Activated T-cell treated with anti-CD3 and anti-CD28 coated beads for 4 hours (primary cell): Measurements from ENCODE around the gene IPO13.

Experiments used
- DNase-seq: peaks from one replicate; pipeline ENCODE4 v3.0.0-alpha.2; 2020

IPO13 gene, protein sequence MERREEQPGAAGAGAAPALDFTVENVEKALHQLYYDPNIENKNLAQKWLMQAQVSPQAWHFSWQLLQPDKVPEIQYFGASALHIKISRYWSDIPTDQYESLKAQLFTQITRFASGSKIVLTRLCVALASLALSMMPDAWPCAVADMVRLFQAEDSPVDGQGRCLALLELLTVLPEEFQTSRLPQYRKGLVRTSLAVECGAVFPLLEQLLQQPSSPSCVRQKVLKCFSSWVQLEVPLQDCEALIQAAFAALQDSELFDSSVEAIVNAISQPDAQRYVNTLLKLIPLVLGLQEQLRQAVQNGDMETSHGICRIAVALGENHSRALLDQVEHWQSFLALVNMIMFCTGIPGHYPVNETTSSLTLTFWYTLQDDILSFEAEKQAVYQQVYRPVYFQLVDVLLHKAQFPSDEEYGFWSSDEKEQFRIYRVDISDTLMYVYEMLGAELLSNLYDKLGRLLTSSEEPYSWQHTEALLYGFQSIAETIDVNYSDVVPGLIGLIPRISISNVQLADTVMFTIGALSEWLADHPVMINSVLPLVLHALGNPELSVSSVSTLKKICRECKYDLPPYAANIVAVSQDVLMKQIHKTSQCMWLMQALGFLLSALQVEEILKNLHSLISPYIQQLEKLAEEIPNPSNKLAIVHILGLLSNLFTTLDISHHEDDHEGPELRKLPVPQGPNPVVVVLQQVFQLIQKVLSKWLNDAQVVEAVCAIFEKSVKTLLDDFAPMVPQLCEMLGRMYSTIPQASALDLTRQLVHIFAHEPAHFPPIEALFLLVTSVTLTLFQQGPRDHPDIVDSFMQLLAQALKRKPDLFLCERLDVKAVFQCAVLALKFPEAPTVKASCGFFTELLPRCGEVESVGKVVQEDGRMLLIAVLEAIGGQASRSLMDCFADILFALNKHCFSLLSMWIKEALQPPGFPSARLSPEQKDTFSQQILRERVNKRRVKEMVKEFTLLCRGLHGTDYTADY

DNA sequence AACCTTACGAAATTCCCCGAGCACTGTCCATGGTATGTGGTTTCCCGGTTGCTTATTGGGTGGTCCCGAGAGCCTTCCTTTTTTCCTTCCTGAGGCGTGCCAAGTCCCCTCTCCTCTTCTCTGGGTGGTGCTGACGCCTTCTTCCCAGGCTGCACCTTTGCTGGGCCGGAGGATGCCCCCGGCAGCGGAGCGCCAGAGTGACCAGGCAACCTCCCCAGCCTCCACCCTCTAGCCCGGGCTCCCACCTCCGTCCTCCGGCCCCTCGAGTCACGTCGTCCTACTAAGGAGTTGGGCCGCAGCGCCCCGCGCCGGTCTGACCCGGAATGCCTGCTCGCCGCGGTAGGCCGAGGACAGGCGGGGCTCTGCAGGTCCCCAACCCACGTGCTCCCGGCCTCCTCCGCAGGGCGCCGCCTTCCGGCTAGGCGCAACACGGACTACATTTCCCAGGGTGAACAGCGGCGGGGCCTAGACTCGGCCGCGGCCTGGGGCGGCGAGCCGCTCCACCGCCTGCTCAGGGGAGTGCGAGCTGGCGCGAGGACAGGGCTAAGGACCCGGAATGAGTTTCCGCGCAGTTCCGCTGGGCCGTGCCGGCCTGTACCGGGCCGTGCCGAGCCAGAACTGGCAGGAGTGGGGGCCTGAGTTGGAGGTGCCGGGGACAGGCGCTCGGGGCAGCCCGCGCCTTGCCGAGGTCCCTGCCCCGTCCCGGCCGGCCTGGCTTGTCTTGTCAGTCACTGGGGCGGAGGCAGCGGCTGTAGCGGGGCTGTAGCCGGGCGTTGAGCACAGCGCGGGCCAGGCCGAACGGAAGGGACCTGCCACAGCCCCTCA is at the start of gene IPO13:
IPO13 (plus strand) TSS at position 715 of the 825 bp plus-strand sequence. CDS start 651 bp downstream, outside the sequence.
- peak; percentile 92 for DNase-seq

DNA sequence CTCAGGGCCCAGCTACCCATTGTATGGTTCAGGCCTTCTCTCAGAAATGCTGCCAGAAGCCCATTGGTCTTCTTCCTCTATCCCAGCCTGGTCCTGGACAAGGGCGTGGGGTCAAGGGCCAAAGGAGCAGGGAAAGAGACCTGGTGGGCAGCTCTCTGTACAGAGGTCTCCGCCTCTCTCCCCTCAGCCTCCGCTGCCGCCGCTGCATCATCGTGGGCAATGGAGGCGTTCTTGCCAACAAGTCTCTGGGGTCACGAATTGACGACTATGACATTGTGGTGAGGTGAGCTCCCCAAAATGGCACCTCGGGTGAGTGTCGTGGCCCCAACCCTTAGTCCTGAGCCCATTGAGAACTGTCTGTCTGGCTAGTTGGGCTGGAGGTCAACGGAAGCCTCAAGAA is 47.8 kb upstream of the IPO13 start:
- no peak for DNase-seq

DNA sequence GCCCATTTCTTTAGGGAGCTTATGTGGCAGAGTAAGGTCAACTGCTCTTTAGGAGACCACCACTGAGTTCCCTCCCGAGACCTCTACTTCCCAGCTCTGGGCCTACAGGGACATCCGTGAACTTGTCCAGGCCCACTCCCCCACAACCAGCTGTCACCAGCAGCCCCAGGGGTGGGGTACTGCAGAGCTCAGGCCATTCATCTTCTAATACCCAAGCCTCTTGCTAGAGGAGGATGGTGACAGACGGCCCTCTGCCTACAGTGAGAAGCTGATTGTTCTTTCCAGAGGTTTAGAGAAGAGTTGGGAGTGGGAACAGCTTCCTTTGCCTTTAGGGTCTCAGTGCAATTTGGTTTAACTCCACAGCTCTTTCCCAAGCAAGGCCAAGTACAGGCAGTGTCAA is 46.4 kb upstream of the IPO13 start:
- no peak for DNase-seq

DNA sequence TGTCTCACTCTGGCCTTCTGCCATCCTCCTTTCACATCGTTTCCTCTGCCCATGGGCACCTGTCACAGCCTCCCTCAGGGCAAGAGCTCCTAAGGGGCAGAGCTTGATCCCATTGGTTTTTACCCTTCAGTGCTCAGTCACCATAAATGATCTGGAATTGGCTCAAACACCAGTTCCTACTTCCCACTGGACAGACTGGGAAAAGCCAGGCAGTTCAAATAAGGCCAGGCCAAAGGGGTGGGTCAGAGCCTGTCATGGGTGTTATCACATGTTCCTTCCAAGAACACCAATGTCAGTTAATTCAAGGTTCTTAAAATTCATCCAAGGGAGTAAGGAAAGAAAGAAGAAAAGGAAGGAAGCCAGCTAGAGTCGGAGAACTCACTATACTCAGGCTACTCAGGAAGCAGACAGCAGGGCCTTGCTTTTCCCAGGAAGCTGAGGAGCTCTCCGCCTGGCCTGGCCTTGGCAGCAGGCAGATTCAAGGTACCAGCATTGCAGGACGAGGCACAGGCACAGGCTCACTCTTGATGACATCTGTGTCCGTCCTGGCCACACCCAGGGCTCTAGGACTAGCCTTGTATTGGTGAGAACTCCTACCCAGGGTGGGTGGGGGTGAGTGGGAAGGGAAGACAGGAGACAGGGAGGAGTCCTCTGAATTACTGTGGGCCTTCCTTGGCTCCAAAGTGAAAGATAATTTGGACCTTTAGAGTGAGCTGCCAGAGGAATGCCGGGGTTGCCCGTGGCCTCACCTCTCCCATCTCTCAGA is 45.4 kb upstream of the IPO13 start:
- DNase-seq = no peak

DNA sequence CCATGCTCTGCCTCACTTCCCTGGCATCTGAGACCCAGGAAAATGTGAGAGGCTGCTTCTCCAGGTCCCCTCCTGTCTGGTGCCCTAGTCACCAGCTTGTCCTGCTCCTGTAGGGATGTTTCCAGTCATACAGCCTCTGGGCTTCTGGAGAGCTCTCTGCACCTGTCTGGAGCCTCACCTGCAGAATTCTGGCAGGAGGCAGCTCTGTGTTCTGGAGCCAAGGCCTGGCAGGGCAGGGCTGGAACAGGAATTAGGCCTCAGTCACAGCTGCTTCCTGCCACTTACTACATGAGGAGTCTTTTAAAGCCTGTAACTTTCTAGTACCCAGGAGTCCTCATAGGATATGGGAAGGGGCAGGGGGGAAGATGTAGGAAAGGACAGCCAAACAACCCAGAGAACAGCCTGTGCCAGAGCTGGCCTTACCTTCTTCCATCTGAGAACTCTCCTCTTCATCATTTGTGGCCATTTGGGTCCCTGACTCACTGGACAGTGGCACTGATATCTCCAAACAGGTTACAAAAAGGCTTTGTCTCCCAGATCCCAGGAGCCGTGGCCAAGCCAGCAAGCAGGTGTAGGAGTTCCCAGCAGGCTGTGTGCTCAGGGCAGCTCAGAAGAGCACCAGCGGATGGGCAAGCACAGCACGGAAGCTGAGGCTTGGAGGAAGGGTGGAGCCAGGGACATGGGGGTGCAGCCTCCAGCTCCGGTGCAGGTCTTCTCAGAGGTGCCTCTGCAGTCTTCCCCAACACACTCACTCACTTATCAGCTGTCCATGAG is 44.5 kb upstream of the IPO13 start:
- no peak for DNase-seq

DNA sequence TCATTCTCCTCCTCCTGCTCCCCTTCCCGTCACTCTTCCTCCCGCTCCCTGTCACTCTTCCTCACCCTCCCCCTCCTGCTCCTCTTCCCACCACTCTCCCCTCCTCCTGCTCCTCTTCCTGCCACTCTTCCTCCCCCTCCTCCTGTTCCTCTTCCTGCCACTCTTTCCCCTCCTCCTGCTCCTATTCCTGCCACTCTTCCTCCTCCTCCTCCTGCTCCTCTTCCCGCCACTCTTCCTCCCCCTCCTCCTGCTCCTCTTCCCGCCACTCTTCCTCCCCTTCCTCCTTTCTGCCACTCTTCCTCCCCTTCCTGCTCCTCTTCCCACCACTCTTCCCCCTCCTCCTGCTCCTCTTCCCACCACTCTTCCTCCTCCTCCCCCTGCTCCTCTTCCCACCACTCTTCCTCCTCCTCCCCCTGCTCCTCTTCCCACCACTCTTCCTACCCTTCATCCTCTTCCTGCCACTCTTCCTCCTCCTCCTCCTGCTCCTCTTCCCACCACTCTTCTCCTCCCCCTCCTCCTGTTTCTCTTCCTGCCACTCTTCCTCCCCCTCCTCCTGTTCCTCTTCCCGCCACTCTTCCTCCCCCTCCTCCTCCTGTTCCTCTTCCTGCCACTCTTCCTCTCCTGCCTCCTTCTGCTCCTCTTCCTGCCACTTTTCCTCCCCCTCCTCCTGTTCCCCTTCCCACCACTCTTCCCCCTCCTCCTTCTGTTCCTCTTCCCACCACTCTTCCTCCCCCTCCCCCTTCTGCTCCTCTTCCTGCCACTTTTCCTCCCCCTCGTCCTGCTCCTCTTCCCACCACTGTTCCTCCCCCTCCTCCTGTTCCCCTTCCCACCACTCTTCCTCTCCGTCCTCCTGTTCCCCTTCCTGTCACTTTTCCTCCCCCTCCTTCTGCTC is 41.8 kb upstream of the IPO13 start:
- DNase-seq = no peak

DNA sequence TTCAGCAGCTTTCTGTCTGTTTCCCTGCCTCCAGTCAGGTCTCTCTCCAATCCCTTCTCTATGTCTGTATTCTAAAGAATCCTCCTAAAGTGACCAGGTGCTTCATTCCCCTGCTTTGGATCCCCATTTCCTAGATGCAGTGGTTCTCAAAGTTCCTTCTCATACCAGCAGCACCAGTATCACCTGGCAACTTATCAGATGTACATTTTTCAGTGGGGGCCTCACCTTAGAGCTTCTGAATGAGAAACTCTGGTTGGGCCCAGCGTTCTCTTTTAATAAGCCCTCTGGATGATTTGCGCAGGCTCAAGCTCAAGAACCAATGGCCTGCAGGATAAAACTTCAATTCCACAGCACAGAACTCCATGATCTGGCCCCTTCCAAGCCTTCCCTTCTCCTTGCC is 38.5 kb upstream of the IPO13 start:
- no peak for DNase-seq

DNA sequence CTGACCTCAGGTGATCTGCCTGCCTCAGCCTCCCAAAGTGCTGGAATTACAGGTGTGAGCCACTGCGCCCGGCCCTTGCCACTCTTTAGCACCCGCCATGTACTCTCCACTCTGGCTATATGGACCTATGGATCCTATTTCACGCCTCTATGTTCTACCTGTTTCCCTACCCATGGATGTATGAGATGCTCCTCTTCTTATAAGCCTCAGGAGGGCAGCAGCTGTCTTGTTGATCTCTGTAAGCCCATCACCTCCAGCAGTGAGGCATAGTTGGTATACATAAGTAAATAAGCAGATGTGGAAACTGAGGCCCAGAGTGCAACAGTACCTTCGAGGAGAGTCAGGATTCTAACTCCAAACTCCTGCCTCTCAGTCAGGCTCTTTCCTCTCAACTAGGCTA is 37.9 kb upstream of the IPO13 start:
- no peak for DNase-seq

DNA sequence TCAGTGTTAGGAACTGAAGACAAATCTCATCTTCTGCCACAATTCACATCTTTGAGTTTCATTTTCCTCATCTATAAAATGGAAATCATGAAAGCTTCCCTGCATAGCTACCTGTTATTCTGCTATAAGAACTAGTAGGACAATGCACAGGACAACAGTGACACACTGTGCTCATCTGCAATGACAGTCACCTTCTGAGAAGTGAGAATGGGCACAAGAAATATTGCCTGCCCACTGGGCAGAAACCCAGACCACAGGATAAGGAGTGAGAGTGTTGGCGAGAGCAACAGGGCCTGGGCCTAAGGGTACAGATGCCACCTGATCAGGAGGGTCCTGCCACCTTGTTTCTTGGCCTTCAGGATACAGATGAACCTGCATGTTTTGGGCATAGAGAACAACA is 36.4 kb upstream of the IPO13 start:
- no peak for DNase-seq

DNA sequence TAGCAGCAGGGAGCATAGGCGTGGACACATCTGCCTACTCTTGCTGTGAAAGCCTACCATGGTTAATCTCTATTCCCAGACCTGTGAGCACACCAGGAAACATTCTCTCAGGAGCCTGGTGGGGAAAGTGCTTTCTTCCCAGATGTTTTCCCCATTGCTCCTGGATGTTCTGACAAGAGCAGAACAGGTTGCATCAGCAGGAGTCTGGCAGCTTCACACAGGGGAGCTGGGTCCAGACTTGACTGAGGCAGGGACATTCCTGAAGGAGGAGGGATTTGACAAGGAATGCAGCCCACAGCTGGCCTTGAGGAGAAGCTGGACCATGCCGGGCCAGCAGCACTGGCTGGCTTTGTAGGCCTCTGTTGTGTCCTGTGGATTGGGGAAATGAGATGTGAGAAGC is 34.1 kb upstream of the IPO13 start:
- DNase-seq = no peak

DNA sequence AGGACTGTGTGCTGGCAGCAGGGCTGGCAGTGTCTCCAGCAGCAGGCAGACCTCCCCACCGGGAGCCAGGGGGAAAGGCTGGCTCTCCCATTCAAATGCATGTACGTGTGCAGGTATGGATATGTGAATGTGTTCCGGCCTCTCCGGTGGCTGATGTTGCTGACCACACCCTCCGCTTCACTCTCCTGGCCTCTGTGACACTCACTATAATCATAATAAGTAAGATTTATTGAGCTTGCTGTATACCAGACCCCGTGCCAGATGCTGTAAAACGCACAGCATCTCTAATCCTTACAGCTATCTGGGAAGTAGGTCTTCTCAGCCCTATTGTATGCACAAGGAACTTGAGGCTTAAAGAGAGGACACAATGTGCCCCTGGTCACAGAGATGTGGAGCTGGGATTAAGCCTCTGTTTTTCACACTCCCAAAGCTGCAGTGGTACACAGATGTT is 33.7 kb upstream of the IPO13 start:
- DNase-seq = no peak

DNA sequence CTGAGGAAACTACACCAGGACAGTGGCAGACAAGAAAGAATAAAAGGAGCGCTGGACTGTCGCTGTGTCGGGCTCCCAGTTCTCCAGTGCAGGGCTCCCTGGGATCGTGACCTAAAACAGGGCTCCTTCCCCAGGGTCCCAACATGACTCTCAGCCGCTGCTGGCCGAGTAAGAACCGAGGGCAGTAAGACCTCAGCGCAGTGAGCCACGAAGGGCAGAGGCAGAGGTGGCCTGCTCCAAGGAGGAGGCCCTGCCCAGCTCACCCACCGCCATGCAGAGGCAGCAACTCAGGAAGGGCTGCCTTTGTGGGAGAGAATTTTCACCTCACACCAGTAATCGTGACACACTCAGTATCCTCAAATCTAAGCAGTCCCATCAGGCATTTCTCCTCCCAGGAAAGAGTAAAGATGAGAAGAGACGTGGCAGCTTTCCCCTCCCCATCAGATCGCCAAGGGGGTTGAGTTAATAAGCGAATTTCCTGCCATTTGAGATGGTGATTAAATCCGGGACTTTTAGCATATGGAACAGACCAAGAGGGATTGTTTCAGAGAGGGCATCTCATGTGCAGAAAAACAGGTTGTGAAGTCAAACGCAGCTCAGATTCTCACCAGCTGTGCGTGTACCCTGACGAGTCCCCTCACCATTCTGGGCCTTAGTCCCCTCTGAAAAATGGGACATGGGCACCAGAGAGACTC is 32.9 kb upstream of the IPO13 start:
- DNase-seq = no peak

DNA sequence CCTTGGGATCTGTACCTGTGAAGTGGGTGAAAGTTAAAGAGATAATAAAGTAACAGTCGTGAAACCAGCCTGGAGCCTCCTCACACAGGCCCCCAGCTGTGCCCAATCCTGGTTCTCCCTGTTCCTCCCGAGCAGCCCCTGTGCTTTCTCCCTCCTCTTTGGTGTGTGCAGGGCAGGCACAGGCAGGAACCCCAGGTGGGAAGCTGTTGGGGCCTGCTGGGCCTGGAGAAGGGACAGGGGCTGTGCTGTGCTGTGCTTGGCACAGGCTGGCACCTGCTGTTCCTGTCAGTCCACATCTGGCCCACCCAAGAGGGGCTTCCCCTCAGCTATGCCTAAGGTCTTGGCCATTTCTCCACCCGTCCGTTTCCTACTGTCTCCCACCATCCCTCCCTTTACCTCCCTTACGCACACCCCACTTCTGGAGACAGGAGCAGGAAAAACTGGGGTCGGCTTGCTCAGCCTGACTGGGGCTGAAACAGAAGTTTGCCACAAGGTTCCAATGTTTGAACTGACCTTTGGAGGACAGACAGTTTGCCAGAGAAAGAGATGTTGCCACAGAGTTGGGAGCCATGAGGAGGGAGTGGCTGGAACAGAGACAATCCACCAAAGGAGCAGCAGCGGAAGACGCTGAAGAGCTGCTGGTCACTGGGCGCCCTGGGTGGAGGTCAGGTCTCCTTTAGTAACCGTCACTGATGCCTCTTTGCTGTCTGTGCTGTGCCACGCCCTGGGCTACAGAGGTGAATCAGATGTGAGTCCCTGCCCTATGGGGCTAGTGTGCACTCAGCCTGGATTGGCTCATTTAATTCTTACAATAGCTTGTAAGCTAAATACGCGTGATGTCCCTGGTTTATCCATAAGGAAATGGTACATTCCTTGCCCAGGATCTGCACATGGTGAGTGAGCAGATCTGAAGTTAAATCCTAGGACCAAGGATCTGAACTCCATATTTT is 31.9 kb upstream of the IPO13 start:
- no peak for DNase-seq

DNA sequence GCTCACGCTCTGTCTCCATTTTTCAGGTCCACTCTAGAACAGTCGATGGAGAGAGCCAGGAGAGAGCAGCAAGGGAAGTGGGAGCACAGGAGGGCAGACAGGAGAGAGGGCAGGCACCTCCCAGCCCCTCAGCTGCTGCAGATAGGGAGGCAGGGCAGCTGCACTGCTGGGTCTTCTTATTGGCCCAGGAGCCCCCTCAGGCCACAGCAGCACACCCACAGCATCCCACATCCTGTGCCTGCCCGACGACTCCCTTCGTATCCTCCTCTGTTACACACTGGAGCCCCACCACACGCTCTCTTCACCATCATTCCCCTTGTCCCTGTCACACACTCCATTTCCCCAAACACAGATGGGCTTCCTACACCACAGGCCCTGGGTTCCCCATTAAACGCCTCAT is 26.8 kb upstream of the IPO13 start:
- no peak for DNase-seq

DNA sequence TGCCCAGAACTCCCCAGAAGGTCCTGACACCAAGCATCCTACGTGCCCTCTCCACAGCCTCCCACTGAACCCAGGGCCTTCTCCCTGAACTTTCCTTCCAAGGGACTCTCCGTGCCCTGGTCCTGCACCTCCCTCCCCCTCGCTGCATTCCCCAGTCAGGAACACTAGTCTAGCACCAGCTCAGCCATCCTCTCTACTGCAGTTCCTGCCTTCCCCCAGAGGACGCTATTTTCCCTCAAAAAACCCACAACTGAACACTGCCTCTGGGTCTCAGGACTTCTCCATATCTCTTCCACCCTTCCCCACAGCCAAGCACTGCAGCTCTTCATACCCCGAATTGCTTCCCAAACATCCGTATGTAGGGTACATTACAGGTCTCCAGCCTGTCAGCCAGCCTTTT is 25.7 kb upstream of the IPO13 start:
- no peak for DNase-seq

DNA sequence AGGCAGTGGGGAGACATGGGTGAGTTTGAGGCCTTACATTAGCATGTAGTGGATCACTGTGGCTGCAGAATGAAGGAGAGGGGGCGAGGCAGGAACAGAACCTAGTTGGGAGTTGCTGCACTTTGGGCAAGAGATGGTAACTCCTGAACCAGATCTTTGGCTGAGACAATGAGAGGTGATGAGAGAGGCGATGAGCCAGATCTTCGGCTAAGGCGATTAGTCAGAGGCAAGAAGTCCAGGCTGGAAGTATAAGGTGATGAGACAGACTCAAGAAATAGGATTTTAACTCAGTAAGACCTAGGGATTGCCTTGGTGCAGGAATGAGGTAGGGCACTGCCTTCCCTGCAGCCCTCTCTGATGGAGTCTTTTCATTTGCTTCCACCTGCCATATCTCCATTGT is 22.2 kb upstream of the IPO13 start:
- no peak for DNase-seq

DNA sequence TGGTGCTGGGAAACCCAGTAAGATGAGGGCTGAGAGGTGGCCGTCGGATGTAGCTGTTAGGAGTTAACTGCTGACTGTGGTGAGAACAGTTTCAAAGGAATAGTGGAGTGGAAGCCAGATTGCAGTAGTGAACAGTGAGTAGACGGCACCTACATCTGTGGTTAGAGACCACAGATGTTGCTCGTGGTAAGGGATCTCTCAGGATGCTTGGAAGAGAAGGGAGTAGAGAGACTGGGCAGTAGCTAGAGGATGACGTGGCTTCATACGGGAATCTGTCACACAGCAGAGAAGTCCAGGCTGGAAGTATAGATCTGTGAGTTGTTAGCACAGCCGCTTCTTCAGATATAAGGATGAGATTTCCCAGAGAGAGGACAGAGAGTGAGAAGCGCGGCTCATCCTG is 20.9 kb upstream of the IPO13 start:
- no peak for DNase-seq

DNA sequence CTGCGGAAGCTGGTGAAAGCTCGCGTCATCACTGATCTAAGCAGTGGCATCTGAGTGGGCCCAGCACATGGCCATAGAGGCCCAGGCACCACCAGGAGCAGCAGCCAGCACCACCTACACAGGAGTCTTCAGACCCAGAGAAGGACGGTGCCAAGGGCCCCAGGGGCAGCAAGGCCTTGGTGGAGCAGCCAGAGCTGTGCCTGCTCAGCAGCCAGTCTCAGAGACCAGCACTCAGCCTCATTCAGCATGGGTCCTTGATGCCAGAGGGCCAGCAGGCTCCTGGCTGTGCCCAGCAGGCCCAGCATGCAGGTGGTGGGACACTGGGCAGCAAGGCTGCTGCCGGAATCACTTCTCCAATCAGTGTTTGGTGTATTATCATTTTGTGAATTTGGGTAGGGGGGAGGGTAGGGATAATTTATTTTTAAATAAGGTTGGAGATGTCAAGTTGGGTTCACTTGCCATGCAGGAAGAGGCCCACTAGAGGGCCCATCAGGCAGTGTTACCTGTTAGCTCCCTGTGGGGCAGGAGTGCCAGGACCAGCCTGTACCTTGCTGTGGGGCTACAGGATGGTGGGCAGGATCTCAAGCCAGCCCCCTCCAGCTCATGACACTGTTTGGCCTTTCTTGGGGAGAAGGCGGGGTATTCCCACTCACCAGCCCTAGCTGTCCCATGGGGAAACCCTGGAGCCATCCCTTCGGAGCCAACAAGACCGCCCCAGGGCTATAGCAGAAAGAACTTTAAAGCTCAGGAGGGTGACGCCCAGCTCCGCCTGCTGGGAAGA is 16.4 kb upstream of the IPO13 start:
- no peak for DNase-seq
